Osteocyte (in vitro differentiated cells): ENCODE measurements around the gene PLEKHG4B. TPM values are rescaled to one million over a fixed set of nuclear protein-coding genes. Genes with fewer than 3 reads are reported as not detected.

Experiments used
- DNase-seq: peaks from one replicate; pipeline ENCODE4 v3.0.0; 2021; ENCODE audit warnings: mixed read lengths; ENCODE audit not compliant: unreplicated experiment; ENCODE audit errors: extremely low spot score
- H3K27ac Mint-ChIP-seq: one replicate; pipeline ENCODE4 v1.8.0; 2021; ENCODE audit warnings: mild to moderate bottlenecking, mixed read lengths; ENCODE audit not compliant: unreplicated experiment
- H3K27me3 Mint-ChIP-seq: one replicate; pipeline ENCODE4 v1.8.0; 2021; ENCODE audit warnings: mixed read lengths; ENCODE audit not compliant: unreplicated experiment
- H3K36me3 Mint-ChIP-seq: one replicate; pipeline ENCODE4 v1.8.0; 2021; ENCODE audit warnings: mixed read lengths; ENCODE audit not compliant: unreplicated experiment
- H3K4me1 Mint-ChIP-seq: one replicate; pipeline ENCODE4 v1.8.0; 2021; ENCODE audit warnings: mixed read lengths; ENCODE audit not compliant: unreplicated experiment
- H3K4me3 Mint-ChIP-seq: one replicate; pipeline ENCODE4 v1.8.0; 2021; ENCODE audit warnings: mild to moderate bottlenecking, moderate library complexity, mixed read lengths; ENCODE audit not compliant: unreplicated experiment
- H3K9me3 Mint-ChIP-seq: one replicate; pipeline ENCODE4 v1.8.0; 2021; ENCODE audit warnings: mixed read lengths; ENCODE audit not compliant: unreplicated experiment
- CTCF ChIP-seq: fragments of 200-600 bp; sonication (generic); IDR thresholded peaks from 2 replicates; pipeline ENCODE4 v1.5.0; 2021; ENCODE audit warnings: antibody characterized with exemption, mild to moderate bottlenecking, moderate library complexity
- total RNA-seq: library from RNA; stranded (reverse); gene quantifications from 2 replicates; pipeline ENCODE4 v1.2.1, GENCODE V29; 2021

The PLEKHG4B gene
- total RNA-seq, 1 donor from 2014 or later = 4.5 TPM

- TF ChIP-seq CTCF = no peak
- Mint-ChIP-seq H3K27me3 (no peaks in the 10 kb centered on the region), H3K4me3 (no peak overlapping the region), H3K27ac (no peak overlapping the region), H3K4me1 (peaks cover 23% of the 10 kb centered on the region), H3K9me3 (no peaks in the 10 kb centered on the region), H3K36me3 (no peaks in the 10 kb centered on the region)
- no peak for DNase-seq
Measured at GRCh38 chr5:161803-162110, 69.8 kb downstream of the PLEKHG4B start.

- Mint-ChIP-seq H3K27me3 (no peaks in the 10 kb centered on the region), H3K4me1 (peaks cover 27% of the 10 kb centered on the region), H3K4me3 (no peak overlapping the region), H3K9me3 (no peaks in the 10 kb centered on the region), H3K27ac (no peak overlapping the region), H3K36me3 (no peaks in the 10 kb centered on the region)
- TF ChIP-seq CTCF = no peak
- DNase-seq = no peak
Measured at GRCh38 chr5:162190-162564, 70.2 kb downstream of the PLEKHG4B start.

GRCh38 chr5:162565-163337 lies 70.8 kb downstream of the PLEKHG4B start:
- Mint-ChIP-seq H3K27ac (no peak overlapping the region), H3K9me3 (no peaks in the 10 kb centered on the region), H3K4me1 (peaks cover 33% of the 10 kb centered on the region), H3K27me3 (no peaks in the 10 kb centered on the region), H3K4me3 (no peak overlapping the region), H3K36me3 (no peaks in the 10 kb centered on the region)
- no peak for TF ChIP-seq CTCF
- no peak for DNase-seq

- TF ChIP-seq CTCF = no peak
- Mint-ChIP-seq H3K9me3 (no peaks in the 10 kb centered on the region), H3K36me3 (no peaks in the 10 kb centered on the region), H3K27me3 (no peaks in the 10 kb centered on the region), H3K4me1 (peaks cover 38% of the 10 kb centered on the region), H3K4me3 (no peak overlapping the region), H3K27ac (no peak overlapping the region)
- DNase-seq = no peak
Measured at GRCh38 chr5:163338-163620, 71.3 kb downstream of the PLEKHG4B start.

GRCh38 chr5:163841-164240 lies 71.9 kb downstream of the PLEKHG4B start:
- Mint-ChIP-seq H3K9me3 (no peaks in the 10 kb centered on the region), H3K36me3 (no peaks in the 10 kb centered on the region), H3K4me3 (no peak overlapping the region), H3K4me1 (peaks cover 44% of the 10 kb centered on the region), H3K27me3 (no peaks in the 10 kb centered on the region), H3K27ac (no peak overlapping the region)
- no peak for DNase-seq
- no peak for TF ChIP-seq CTCF
